GM12874 (cell line): Measurements from ENCODE around the gene CERT1.

Experiments used
- TF ChIP-seq, protein P1 (sequence below): IDR thresholded peaks from 2 replicates; pipeline ENCODE4 v1.5.1; 2011; ENCODE audit warnings: low read depth, mild to moderate bottlenecking, control low read depth, low read length, moderate library complexity; ENCODE audit not compliant: insufficient read depth

The CERT1 gene

GRCh38 chr5:75358117-75358516, 153.3 kb downstream of the CERT1 start:
- TF ChIP-seq, protein P1, sequence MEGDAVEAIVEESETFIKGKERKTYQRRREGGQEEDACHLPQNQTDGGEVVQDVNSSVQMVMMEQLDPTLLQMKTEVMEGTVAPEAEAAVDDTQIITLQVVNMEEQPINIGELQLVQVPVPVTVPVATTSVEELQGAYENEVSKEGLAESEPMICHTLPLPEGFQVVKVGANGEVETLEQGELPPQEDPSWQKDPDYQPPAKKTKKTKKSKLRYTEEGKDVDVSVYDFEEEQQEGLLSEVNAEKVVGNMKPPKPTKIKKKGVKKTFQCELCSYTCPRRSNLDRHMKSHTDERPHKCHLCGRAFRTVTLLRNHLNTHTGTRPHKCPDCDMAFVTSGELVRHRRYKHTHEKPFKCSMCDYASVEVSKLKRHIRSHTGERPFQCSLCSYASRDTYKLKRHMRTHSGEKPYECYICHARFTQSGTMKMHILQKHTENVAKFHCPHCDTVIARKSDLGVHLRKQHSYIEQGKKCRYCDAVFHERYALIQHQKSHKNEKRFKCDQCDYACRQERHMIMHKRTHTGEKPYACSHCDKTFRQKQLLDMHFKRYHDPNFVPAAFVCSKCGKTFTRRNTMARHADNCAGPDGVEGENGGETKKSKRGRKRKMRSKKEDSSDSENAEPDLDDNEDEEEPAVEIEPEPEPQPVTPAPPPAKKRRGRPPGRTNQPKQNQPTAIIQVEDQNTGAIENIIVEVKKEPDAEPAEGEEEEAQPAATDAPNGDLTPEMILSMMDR: no peak

GRCh38 chr5:75356719-75357118, 154.7 kb downstream of the CERT1 start:
- TF ChIP-seq, protein P1: no peak

DNA sequence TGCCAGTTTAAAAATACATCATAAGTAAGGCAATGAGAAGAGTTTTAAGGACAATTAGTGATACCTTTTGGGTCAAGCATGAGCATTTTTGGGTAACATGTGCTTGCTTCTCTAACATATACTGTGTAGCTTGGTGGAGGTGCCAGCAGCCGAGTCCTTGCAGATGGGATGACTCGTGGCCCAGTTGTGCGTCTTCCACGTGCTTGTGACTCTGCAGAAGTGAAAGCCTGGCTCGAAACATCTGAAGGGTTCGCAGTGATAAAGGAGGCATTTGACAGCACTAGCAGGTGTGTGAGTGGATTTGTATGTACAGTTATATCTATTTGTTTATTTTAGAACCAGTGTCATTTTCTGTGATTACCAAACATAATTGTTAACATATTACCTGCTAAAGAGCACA, 156.2 kb downstream of the CERT1 start:
- TF ChIP-seq, protein P1: no peak

DNA sequence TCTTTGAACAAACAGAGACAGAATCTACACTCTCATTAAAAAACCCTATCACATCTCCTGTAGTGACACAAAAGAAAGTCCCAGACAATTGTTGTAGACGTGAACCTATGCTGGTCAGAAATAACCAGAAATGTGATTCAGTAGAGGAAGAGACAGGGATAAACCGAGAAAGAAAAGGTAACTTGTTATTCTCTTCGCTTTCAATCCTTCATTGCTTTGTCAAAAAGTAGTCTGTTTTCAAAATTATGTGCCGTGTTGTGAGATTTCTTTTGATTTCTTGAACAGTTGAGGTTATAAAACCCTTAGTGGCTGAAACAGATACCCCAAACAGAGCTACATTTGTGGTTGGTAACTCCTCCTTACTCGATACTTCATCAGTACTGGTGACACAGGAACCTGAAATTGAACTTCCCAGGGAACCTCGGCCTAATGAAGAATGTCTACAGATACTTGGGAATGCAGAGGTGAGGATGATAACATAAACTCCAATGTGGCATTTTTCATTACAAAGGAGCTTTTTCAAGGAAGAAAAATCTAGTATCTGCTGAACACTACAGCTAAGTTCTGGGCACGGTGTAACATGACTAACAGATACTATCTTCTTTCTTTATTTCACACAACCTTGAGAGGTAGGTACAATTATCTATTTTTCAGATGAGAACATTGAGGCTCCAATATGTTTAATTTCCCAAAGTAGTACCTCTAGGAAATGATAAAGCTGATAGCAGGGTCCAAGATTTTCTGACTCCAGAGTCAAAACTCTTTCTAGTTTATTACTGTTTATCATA, 160.1 kb downstream of the CERT1 start:
- TF ChIP-seq, protein P1: no peak

GRCh38 chr5:75349663-75350062, 161.8 kb downstream of the CERT1 start:
- TF ChIP-seq, protein P1: no peak

DNA sequence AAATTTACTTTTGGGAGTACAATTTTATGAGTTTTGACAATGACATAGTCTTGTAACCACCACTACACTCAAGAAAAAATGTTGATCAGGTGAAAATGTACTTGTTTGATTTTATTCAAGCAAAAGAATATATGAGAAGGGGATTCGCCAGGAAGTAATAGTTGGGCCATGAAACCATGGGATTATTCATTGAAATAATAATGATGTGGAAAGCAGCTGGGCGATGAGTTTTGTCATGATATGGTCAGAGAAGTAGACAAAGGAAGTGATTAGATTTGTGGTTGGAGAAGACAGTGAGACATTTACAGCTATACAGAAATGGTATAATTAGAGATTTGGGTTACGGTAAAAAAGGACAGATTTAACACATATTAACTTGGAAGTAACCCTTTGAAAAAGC, 163.2 kb downstream of the CERT1 start:
- TF ChIP-seq, protein P1: no peak

GRCh38 chr5:75342836-75343235, 168.6 kb downstream of the CERT1 start:
- TF ChIP-seq, protein P1: no peak

DNA sequence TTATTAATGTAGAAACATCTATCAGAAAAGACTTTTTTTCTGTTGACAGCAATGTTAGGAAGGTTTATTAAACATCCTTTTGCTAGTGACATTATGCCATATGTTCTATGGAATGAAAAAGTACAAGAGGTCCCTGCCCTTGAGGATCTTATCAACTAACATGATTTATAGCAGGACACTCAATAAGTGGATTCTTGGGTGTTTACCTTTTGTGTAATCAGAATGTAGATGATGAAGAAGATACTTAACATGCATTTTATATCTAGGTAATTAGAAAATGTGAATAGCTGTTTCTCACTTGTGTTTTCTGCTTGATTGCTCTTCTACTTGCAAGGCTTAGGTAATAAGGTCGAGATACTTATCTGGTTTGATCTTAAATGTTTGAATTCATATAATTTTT, 169.5 kb downstream of the CERT1 start:
- TF ChIP-seq, protein P1: no peak
